Mesenchymal stem cell (in vitro differentiated cells and primary cell): ENCODE results near the gene RPLP1.

Experiments used
- DNase-seq: peaks from one replicate; pipeline ENCODE4 v3.0.0-alpha.2; 2013
- H2AFZ ChIP-seq: one replicate; pipeline ENCODE4 v1.6.1; 2013; ENCODE audit warnings: low read depth, mild to moderate bottlenecking, control low read depth, inconsistent platforms, low read length, moderate library complexity
- H2AK5ac ChIP-seq: 2 replicates; pipeline ENCODE4 v1.6.1; 2013; ENCODE audit warnings: low read length, moderate library complexity, mild to moderate bottlenecking, inconsistent platforms; ENCODE audit not compliant: severe bottlenecking
- H2BK120ac ChIP-seq: one replicate; pipeline ENCODE4 v1.6.1; 2013; ENCODE audit warnings: low read depth, mild to moderate bottlenecking, inconsistent platforms, low read length, moderate library complexity
- H2BK12ac ChIP-seq, 2 experiments: one replicate each; pipeline ENCODE4 v1.6.1; 2013; ENCODE audit warnings: inconsistent platforms in 2 of 2, low read length in 2 of 2, mild to moderate bottlenecking in 2 of 2, moderate library complexity in 2 of 2, control low read depth in 1 of 2
- H2BK15ac ChIP-seq: one replicate; pipeline ENCODE4 v1.6.1; 2013; ENCODE audit warnings: mild to moderate bottlenecking, low read depth, inconsistent platforms; ENCODE audit not compliant: poor library complexity, severe bottlenecking
- H2BK5ac ChIP-seq: 2 replicates; pipeline ENCODE4 v1.6.1; 2013; ENCODE audit warnings: low read depth, mild to moderate bottlenecking, low read length, control low read depth, inconsistent platforms; ENCODE audit not compliant: poor library complexity, severe bottlenecking
- H3K14ac ChIP-seq, 2 experiments: one replicate each; pipeline ENCODE4 v1.6.1; 2013; ENCODE audit warnings: inconsistent platforms in 2 of 2, low read length in 2 of 2, control low read depth in 1 of 2, mild to moderate bottlenecking in 1 of 2, moderate library complexity in 1 of 2
- H3K18ac ChIP-seq, 2 experiments: one replicate each; pipeline ENCODE4 v1.6.1; 2013; ENCODE audit warnings: inconsistent platforms in 2 of 2, low read length in 2 of 2, control low read depth in 1 of 2, low read depth in 1 of 2, mild to moderate bottlenecking in 1 of 2
- H3K23ac ChIP-seq, 2 experiments: one replicate each; pipeline ENCODE4 v1.6.1; 2013; ENCODE audit warnings: inconsistent platforms in 2 of 2, low read length in 2 of 2, mild to moderate bottlenecking in 2 of 2, moderate library complexity in 2 of 2, control low read depth in 1 of 2
- H3K27ac ChIP-seq: 2 replicates; pipeline ENCODE4 v1.5.1; 2013; ENCODE audit warnings: mild to moderate bottlenecking, moderate library complexity, low read length, control low read depth, inconsistent platforms; ENCODE audit not compliant: poor library complexity, severe bottlenecking
- H3K27me3 ChIP-seq, 2 experiments: 2 replicates each; pipeline versions ENCODE4 v1.6.1 to v1.7.0; 2013; ENCODE audit warnings: low read length in 2 of 2, mild to moderate bottlenecking in 2 of 2, moderate library complexity in 2 of 2, control low read depth in 1 of 2, inconsistent platforms in 1 of 2; ENCODE audit not compliant: control insufficient read depth in 1 of 2, insufficient read depth in 1 of 2
- H3K36me3 ChIP-seq, 2 experiments: 2 replicates each; pipeline versions ENCODE4 v1.6.1 to v1.7.0; 2013; ENCODE audit warnings: low read length in 2 of 2, control low read depth in 1 of 2, inconsistent platforms in 1 of 2, low read depth in 1 of 2, mild to moderate bottlenecking in 1 of 2; ENCODE audit not compliant: insufficient read depth in 2 of 2, control insufficient read depth in 1 of 2
- H3K4ac ChIP-seq, 2 experiments: one replicate each; pipeline ENCODE4 v1.6.1; 2013; ENCODE audit warnings: inconsistent platforms in 2 of 2, low read length in 2 of 2, mild to moderate bottlenecking in 2 of 2, moderate library complexity in 2 of 2, control low read depth in 1 of 2, low read depth in 1 of 2
- H3K4me1 ChIP-seq: 2 replicates; pipeline ENCODE4 v1.6.1; 2013; ENCODE audit warnings: low read depth, low read length, control low read depth; ENCODE audit not compliant: control insufficient read depth, insufficient read depth
- H3K4me2 ChIP-seq: 2 replicates; pipeline ENCODE4 v1.6.1; 2013; ENCODE audit warnings: low read length, mild to moderate bottlenecking, inconsistent platforms; ENCODE audit not compliant: poor library complexity, severe bottlenecking
- H3K4me3 ChIP-seq, 2 experiments: 2 replicates each; pipeline versions ENCODE4 v1.5.1 to v1.7.0; 2013; ENCODE audit warnings: low read length in 2 of 2, mild to moderate bottlenecking in 2 of 2, control low read depth in 1 of 2, low read depth in 1 of 2; ENCODE audit not compliant: insufficient read depth in 1 of 2
- H3K79me1 ChIP-seq: replicated peaks from 2 replicates; pipeline ENCODE4 v1.6.1; 2013; ENCODE audit warnings: mild to moderate bottlenecking, control low read depth, low read length, inconsistent platforms; ENCODE audit not compliant: poor library complexity, severe bottlenecking
- H3K9ac ChIP-seq: 2 replicates; pipeline ENCODE4 v1.7.0; 2013; ENCODE audit warnings: mild to moderate bottlenecking, low read length, moderate library complexity
- H3K9me3 ChIP-seq: 2 replicates; pipeline ENCODE4 v1.7.0; 2013; ENCODE audit warnings: mild to moderate bottlenecking, low read length; ENCODE audit not compliant: control insufficient read depth
- H4K8ac ChIP-seq: one replicate; pipeline ENCODE4 v1.6.1; 2013; ENCODE audit warnings: inconsistent platforms, mild to moderate bottlenecking, low read length, moderate library complexity
- H4K91ac ChIP-seq: one replicate; pipeline ENCODE4 v1.6.1; 2013; ENCODE audit warnings: mild to moderate bottlenecking, low read length, inconsistent platforms
- WGBS: methylation state at CpG from one replicate; pipeline ENCODE4 v1.1.7; 2013; ENCODE audit warnings: mixed read lengths; 5-methylcytosine and 5-hydroxymethylcytosine counted together

Gene RPLP1

DNA sequence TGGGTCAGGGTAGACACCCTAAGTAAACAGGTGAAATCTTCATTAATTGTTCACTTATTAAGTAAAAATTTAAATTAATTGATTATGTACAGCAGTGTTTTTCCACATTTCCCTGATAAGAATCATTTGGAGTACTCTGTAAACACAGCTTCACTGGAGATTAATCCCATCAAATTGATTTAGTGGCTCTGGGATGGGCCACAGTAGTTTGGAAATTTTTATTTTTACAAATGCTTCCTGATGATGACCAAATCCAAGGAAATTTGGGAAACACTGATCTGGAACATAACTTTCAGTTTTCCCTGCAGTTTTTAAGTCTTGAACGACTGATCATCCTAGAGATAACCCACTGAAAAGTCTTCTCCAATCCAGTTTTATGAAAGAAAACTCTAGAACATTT lies 18.8 kb upstream of the RPLP1 start:
- DNase-seq, result no peak
- Histone ChIP-seq H3K9ac (no peak overlapping the region), H2BK120ac (no peak overlapping the region), H3K18ac (no peak overlapping the region), H2BK15ac (no peak overlapping the region), H3K27ac (no peak overlapping the region), H3K4me2 (no peak overlapping the region), H2BK12ac (no peak overlapping the region), H3K36me3 (peaks cover 6 to 38% of the 10 kb centered on the region in 2 experiments), H3K9me3 (no peaks in the 10 kb centered on the region), H2BK5ac (no peak overlapping the region), H2AFZ (no peak overlapping the region), H2AK5ac (no peak overlapping the region), H3K4ac (no peak overlapping the region), H3K4me3 (no peak overlapping the region), H3K27me3 (no peaks in the 10 kb centered on the region), H3K23ac (no peak overlapping the region), H4K91ac (no peak overlapping the region), H3K14ac (no peak overlapping the region), H4K8ac (no peak overlapping the region), H3K79me1 (peaks cover 27% of the 10 kb centered on the region), H3K4me1 (no peaks in the 10 kb centered on the region)
- 100% methylated on average over 1 of the region's 1 CpG for WGBS

DNA sequence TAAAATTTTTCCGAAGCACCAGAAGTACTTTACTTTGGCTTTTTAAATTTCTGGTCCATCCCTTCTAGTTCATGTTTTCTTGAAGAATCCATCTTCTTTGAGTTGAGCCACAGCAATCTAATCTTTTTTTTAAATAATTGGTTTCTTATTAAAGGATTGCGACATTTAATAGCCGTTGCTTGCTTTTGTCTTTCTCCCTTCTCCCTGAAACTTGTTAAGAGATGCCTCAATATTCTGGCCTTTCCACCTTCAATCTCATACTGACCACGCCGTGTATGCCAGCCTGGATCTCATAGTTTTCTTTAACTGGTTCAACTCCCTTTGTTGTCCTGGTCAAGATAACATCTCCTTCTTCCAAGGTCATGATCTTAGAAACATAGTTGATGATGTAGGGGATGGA lies 18.4 kb upstream of the RPLP1 start:
- no peak overlapping the region for H4K91ac ChIP-seq
- no peak overlapping the region for H2BK15ac ChIP-seq
- no peaks in the 10 kb centered on the region for H3K27me3 ChIP-seq
- H3K18ac ChIP-seq, result no peak overlapping the region
- no peak overlapping the region for H2AK5ac ChIP-seq
- no peak overlapping the region for H4K8ac ChIP-seq
- no peaks in the 10 kb centered on the region for H3K9me3 ChIP-seq
- H3K4me1 ChIP-seq, result no peaks in the 10 kb centered on the region
- no peak overlapping the region for H3K23ac ChIP-seq
- WGBS, result 95% methylated on average over 5 of the region's 5 CpGs
- H3K4me2 ChIP-seq, result no peak overlapping the region
- peaks cover 28% of the 10 kb centered on the region for H3K79me1 ChIP-seq
- no peak overlapping the region for H2BK12ac ChIP-seq
- H3K14ac ChIP-seq, result no peak overlapping the region
- no peak overlapping the region for H3K4ac ChIP-seq
- no peak for DNase-seq
- no peak overlapping the region for H2BK120ac ChIP-seq
- H2AFZ ChIP-seq, result no peak overlapping the region
- no peak overlapping the region for H3K9ac ChIP-seq
- H3K27ac ChIP-seq, result no peak overlapping the region
- H3K4me3 ChIP-seq, result no peak overlapping the region
- H3K36me3 ChIP-seq, result peaks cover 6 to 38% of the 10 kb centered on the region in 2 experiments
- H2BK5ac ChIP-seq, result no peak overlapping the region

DNA sequence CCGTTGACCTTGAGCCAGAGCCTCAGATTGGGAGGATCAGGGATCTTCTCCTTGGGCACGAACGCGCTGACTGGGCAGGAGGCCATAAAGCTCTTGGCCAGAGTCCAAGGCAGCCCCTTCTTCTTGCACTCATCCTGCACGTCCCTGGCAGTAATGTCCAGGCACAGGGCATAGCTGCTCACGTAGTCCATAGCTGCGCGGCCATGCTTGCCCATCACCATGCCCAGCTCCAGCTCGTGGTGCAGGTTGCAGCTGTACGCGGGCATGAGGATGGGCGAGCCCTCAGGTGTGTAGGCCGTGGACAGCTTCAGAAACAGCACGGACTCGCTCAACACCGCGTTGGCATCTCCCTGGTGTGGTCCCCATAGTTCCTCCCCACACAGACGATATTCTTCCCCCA lies 17.9 kb upstream of the RPLP1 start:
- Histone ChIP-seq H3K9me3 (no peaks in the 10 kb centered on the region), H3K4me1 (no peaks in the 10 kb centered on the region), H3K27ac (no peak overlapping the region), H4K91ac (no peak overlapping the region), H3K9ac (no peak overlapping the region), H2AK5ac (no peak overlapping the region), H2BK12ac (no peak overlapping the region), H3K14ac (no peak overlapping the region), H2BK120ac (no peak overlapping the region), H2AFZ (no peak overlapping the region), H4K8ac (no peak overlapping the region), H3K36me3 (peaks cover 6 to 38% of the 10 kb centered on the region in 2 experiments), H3K4me2 (no peak overlapping the region), H2BK15ac (no peak overlapping the region), H3K79me1 (peaks cover 28% of the 10 kb centered on the region), H3K4ac (no peak overlapping the region), H3K23ac (no peak overlapping the region), H3K18ac (no peak overlapping the region), H2BK5ac (no peak overlapping the region), H3K27me3 (no peaks in the 10 kb centered on the region), H3K4me3 (no peak overlapping the region)
- WGBS, result 98% methylated on average over 14 of the region's 18 CpGs
- DNase-seq, result no peak

DNA sequence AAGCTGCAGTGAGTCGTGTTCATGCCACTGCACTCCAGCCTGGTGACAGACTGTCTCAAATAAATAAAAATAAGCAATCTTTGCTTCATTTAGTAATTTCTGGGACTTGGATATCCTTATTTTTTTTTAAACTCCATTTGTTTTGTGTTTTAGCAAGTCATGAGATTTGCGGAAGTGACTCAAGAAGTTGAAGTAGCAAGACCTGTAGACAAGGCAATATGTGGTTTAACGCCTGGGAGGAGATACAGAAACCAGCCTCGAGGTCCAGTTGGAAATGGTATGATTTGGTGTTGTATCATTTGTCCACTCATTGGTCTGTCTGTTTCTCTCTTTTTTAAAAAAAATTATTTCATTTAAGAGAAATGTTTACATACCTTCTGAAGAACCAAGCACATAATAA lies 16.6 kb upstream of the RPLP1 start:
- Histone ChIP-seq H3K18ac (no peak overlapping the region), H4K91ac (no peak overlapping the region), H2AK5ac (no peak overlapping the region), H2BK15ac (no peak overlapping the region), H3K4me1 (no peaks in the 10 kb centered on the region), H3K9me3 (no peaks in the 10 kb centered on the region), H2AFZ (no peak overlapping the region), H4K8ac (no peak overlapping the region), H3K4me3 (no peak overlapping the region), H3K23ac (no peak overlapping the region), H2BK12ac (no peak overlapping the region), H3K4ac (no peak overlapping the region), H3K27ac (no peak overlapping the region), H3K9ac (no peak overlapping the region), H2BK120ac (no peak overlapping the region), H3K79me1 (peaks cover 22% of the 10 kb centered on the region), H3K36me3 (peaks cover 6 to 47% of the 10 kb centered on the region in 2 experiments), H2BK5ac (no peak overlapping the region), H3K27me3 (no peaks in the 10 kb centered on the region), H3K14ac (no peak overlapping the region), H3K4me2 (no peak overlapping the region)
- no peak for DNase-seq
- WGBS, result 100% methylated on average over 3 of the region's 4 CpGs
